Activated CD4-positive, alpha-beta T cell treated with anti-CD3 and anti-CD28 coated beads for 36 hours (primary cell): Measurements from ENCODE around the gene CACNA2D3. TPM values are rescaled to one million over a fixed set of nuclear protein-coding genes. Genes with fewer than 3 reads are reported as not detected.
"Not testable (repeated sequence)": the region's sequence is repeated elsewhere in the genome, so short reads cannot be mapped to it uniquely, and the experiment has no call there.

Experiments used
- ATAC-seq: fragments of 200-7000 bp; cut with Tn5 transposase; one replicate; pipeline ENCODE4 v1.10.0; 2021; ENCODE audit warnings: mild to moderate bottlenecking, moderate library complexity
- CTCF ChIA-PET: fragments of 350-600 bp; sonication (Branson Sonifier 250); formaldehyde crosslinking; loops from one replicate; lab custom pipeline; 2021; ENCODE audit warnings: antibody characterized with exemption; lab: Charles Lee
- POLR2A ChIA-PET: fragments of 350-600 bp; sonication (Branson Sonifier 250); formaldehyde crosslinking; loops from one replicate; lab custom pipeline; 2021; ENCODE audit warnings: antibody characterized with exemption, inconsistent platforms; lab: Charles Lee
- DNase-seq: peaks from one replicate; pipeline ENCODE4 v3.0.0-alpha.2; 2020
- H3K27ac Mint-ChIP-seq: one replicate; pipeline ENCODE4 v1.8.0; 2021; ENCODE audit warnings: mixed read lengths
- H3K27me3 Mint-ChIP-seq: one replicate; pipeline ENCODE4 v1.8.0; 2021; ENCODE audit warnings: mixed read lengths
- H3K36me3 Mint-ChIP-seq: one replicate; pipeline ENCODE4 v1.8.0; 2021; ENCODE audit warnings: low read depth, mixed read lengths
- H3K4me1 Mint-ChIP-seq: one replicate; pipeline ENCODE4 v1.8.0; 2021; ENCODE audit warnings: mixed read lengths
- H3K4me3 Mint-ChIP-seq: one replicate; pipeline ENCODE4 v1.8.0; 2021; ENCODE audit warnings: mild to moderate bottlenecking, moderate library complexity, mixed read lengths
- H3K9me3 Mint-ChIP-seq: one replicate; pipeline ENCODE4 v1.8.0; 2021; ENCODE audit warnings: low read depth, mixed read lengths
- intact Hi-C, 2 experiments: fragments of 100-400 bp; cut with DNase I in 1 of 2; cut with micrococcal nuclease in 1 of 2; formaldehyde crosslinking; loops; one replicate each; pipeline versions ENCODE4 v1.14.2 to v1.15.1; 2022 to 2024; cut with DNase I, micrococcal nuclease
- total RNA-seq, 2 experiments: library from RNA; stranded (reverse); gene quantifications; one replicate each; pipeline ENCODE4 v1.2.3, GENCODE V29; 2021

CACNA2D3 gene
- total RNA-seq, 2 experiments from 2014 or later = not detected

DNA sequence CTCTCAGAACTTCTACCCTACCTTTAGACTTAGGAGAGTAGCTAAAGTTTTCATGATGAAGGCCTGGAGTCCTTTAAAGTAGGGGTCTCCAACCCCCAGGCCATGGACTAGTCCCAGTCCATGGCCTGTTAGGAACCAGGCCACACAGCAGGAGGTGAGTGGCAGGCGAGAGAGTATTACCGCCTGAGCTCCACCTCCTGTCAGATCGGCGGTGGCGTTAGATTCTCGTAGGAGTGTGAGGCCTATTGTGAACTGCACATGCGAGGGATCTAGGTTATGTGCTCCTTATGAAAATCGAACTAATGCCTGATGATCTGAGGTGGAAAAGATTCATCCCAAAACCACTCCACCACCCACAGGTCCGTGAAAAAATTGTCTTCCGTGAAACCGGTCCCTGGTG is 18.3 kb upstream of the CACNA2D3 start:
- Mint-ChIP-seq H3K36me3 (no peaks in the 10 kb centered on the region), H3K9me3 (peaks cover 4% of the 10 kb centered on the region), H3K27me3 (peaks cover under 1% of the 10 kb centered on the region), H3K4me3 (no peak overlapping the region), H3K4me1 (no peaks in the 10 kb centered on the region), H3K27ac (no peak overlapping the region)
- intact Hi-C loops = no loop called here
- ChIA-PET POLR2A (no interaction called here), CTCF (no interaction called here)
- DNase-seq (no peak), ATAC-seq (no peak)

DNA sequence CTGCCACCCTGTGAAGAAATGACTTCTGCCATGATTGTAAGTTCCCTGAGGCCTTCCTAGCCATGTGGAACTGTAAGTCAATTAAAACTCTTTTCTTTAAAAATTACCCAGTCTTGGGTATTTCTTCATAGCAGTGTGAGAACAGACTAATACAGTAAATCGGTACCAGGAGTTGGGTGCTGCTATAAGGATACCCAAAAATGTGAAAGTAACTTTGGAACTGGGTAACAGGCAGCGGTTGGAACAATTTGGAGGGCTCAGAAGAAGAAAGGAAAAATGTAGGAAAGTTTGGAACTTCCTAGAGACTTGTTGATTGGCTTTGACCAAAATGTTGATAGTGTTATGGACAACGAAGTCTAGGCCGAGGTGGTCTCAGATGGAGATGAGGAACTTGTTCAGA is 6.2 kb upstream of the CACNA2D3 start:
- H3K9me3 Mint-ChIP-seq, H3K27ac Mint-ChIP-seq, H3K4me1 Mint-ChIP-seq, POLR2A ChIA-PET, H3K4me3 Mint-ChIP-seq, H3K36me3 Mint-ChIP-seq, CTCF ChIA-PET, intact Hi-C loops, DNase-seq, ATAC-seq: not testable (repeated sequence)
- peaks cover 34% of the 10 kb centered on the region for H3K27me3 Mint-ChIP-seq

DNA sequence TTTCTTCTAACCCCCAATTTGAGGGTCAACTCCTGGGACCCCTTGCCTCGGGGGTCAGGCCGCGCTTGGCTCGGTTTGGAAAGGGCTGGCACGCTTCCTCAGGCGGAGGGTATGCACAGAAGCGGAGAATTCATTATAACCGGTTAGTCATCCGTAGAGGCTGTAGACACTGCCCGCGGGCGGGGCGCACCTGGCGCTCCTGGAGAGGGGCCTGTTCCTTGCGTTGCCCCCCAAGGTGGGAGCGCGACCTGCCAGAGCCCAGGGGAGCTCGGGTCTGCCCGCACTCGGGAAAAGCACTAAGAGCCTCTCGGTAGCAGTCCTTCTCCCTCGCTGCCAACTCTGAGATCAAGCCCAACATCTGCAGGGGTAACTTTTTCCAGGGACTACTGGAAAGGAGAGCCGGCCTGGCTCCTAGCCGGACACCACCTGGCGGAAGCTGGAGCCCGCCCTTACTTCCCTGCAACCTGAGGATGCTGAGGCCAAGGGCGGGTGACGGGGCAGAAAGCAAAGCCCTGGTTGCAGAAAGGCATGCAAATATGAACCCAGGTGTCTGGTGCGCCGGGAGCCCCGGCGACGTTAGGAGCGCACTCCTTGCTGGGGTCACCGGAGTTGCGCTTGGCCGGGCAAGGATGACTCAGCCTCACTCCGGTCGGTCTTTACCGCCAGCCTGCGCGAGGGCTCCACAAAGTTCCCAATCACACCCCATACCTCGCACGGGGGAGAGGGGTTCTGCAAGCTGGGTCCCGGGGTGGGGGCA is 1.5 kb upstream of the CACNA2D3 start:
- no peak overlapping the region for H3K27ac Mint-ChIP-seq
- no peak for ATAC-seq
- peaks cover 3% of the 10 kb centered on the region for H3K4me1 Mint-ChIP-seq
- no peaks in the 10 kb centered on the region for H3K36me3 Mint-ChIP-seq
- DNase-seq = no peak
- H3K27me3 Mint-ChIP-seq = peaks cover 49% of the 10 kb centered on the region
- H3K4me3 Mint-ChIP-seq = no peak overlapping the region
- ChIA-PET CTCF (no interaction called here), POLR2A (no interaction called here)
- H3K9me3 Mint-ChIP-seq = peaks cover 1% of the 10 kb centered on the region
- intact Hi-C loops = no loop called here

DNA sequence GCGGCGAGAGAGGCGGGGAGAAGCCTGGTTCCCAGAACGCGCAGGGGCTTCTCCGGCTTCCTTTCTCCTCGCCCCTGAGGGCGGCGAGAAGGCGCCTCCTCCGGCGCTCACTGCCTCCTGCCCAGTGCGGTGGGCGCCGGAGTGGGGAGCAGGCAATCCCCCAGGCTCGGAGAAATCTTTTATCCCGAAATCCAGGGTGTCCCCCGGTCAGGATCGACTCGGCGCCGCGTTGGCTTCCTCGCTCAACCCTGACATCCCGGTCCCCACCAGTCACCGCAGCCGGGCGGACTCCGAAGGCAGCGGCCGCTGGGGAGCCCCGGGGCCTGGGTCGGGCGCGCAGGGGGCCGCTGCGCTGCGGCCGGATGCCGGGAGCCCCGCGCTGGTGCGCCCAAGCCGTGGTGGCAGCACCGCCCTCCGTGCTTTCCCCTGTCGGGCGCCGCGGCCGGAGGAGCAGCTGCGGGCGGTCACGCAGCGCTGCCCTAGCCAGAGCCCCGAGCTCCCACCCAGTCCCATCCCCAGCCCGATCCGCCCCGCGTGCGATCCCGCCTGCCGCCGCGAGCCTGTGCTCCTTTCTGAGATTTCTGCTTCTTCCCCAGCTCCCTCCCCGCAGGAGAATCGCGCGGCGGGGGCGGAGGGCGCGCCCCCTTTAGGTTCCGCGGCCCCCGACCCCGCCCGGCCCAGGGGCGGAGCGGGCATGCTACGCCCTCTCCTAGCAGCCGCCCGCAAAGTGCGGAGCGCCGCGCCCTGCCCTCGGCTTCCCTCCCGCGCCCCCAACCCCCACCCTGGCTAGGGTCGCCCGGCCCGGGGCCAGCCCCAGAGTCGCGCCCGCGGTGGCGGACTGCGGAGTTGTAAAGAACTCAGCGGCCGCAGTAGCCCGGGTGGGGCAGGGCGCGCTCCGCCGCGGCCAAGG is 683 bp upstream of the CACNA2D3 start:
- no peak overlapping the region for H3K4me3 Mint-ChIP-seq
- peaks cover 3% of the 10 kb centered on the region for H3K4me1 Mint-ChIP-seq
- DNase-seq = no peak
- no peak overlapping the region for H3K27ac Mint-ChIP-seq
- no peak for ATAC-seq
- H3K9me3 Mint-ChIP-seq = no peaks in the 10 kb centered on the region
- ChIA-PET POLR2A (no interaction called here), CTCF (no interaction called here)
- intact Hi-C loops = no loop called here
- no peaks in the 10 kb centered on the region for H3K36me3 Mint-ChIP-seq
- peaks cover 45% of the 10 kb centered on the region for H3K27me3 Mint-ChIP-seq

DNA sequence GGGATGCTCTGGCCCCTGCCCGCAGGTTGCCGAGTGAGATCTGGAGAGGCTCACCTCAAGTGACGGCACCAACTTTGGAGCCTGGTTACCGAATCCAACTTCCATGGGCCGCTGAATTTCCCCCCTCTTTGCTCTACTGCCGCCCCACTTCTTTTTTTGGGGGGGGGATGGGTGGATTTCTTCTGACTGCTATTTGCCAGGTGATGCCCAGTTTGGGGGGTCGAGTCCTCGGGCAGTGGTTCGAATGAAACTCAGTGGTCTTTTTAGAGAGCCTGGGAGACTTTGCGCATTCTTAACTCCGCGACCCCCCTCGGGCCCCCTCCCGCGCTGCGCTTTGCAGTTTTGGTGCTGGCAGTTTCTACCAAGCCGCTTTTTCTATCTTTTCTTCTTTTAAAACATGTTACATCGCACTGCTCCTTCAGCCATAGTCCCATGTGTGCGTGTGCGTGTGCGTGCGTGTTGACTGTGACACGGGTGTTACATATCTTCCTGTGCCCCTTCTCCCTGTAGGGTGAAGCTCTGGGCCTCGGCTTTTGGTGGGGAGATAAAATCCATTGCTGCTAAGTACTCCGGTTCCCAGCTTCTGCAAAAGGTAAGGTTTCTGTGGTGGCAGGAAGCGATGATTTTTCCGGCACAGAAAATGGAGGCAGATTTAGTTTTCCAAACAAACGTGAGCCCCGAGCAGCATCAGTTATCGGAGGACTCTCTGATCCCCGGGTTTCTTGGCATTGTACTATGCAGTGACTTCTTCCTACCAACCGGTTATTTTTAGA is 837 bp downstream of the CACNA2D3 start:
- ChIA-PET POLR2A (no interaction called here), CTCF (no interaction called here)
- intact Hi-C loops = no loop called here
- H3K36me3 Mint-ChIP-seq = no peaks in the 10 kb centered on the region
- DNase-seq = no peak
- peaks cover 3% of the 10 kb centered on the region for H3K4me1 Mint-ChIP-seq
- ATAC-seq = no peak
- H3K9me3 Mint-ChIP-seq = no peaks in the 10 kb centered on the region
- no peak overlapping the region for H3K4me3 Mint-ChIP-seq
- H3K27ac Mint-ChIP-seq = no peak overlapping the region
- H3K27me3 Mint-ChIP-seq = peaks cover 44% of the 10 kb centered on the region

DNA sequence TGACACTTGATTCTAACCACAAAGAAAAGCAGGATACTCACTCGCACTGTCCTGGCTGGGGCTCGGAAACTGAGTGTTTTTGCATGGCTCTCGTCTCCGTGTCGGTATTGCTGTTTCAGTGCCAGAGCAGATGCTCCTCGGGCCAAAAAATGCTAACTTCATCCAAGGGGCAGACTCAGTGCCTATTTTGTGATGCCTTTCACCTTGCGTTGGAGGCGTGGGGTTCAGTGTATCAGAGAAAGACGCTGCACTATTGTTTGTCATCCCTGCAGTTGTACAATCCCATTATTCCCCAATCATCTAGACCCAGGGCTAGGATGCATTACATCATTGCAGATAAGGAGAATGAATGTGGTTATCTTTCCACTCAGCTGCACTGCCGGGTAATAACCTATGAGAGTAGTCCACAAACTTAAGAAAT is 1.4 kb downstream of the CACNA2D3 start:
- ChIA-PET CTCF (no interaction called here), POLR2A (no interaction called here)
- Mint-ChIP-seq H3K27me3 (peaks cover 46% of the 10 kb centered on the region), H3K36me3 (no peaks in the 10 kb centered on the region), H3K4me3 (no peak overlapping the region), H3K27ac (no peak overlapping the region), H3K9me3 (no peaks in the 10 kb centered on the region), H3K4me1 (peaks cover 3% of the 10 kb centered on the region)
- intact Hi-C loops = no loop called here
- DNase-seq = no peak
- ATAC-seq = no peak

DNA sequence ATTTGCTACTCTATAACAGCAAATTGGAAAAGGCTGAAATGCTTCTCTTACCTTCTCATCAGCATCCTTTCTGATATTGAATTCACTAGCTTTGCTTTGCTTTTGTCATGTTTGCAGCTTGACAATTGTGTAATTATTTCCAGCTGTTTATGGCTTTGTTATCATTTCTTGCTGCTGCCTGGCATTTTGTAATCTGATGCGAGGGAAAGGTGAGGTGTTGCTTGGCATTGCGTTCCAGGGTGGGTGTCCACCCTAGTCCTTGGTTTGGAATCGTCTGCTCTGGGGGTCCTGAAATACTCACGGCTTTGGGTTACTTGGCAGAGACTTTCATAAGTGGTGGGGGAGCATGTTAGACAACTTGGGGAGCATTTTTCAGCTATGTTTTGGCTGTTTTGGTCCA is 2.9 kb downstream of the CACNA2D3 start:
- no peak for DNase-seq
- Mint-ChIP-seq H3K27ac (no peak overlapping the region), H3K4me1 (peaks cover 3% of the 10 kb centered on the region), H3K4me3 (no peak overlapping the region), H3K27me3 (peaks cover 36% of the 10 kb centered on the region), H3K9me3 (no peaks in the 10 kb centered on the region), H3K36me3 (no peaks in the 10 kb centered on the region)
- no peak for ATAC-seq
- CTCF ChIA-PET = no interaction called here
- POLR2A ChIA-PET = no interaction called here
- intact Hi-C loops = no loop called here

DNA sequence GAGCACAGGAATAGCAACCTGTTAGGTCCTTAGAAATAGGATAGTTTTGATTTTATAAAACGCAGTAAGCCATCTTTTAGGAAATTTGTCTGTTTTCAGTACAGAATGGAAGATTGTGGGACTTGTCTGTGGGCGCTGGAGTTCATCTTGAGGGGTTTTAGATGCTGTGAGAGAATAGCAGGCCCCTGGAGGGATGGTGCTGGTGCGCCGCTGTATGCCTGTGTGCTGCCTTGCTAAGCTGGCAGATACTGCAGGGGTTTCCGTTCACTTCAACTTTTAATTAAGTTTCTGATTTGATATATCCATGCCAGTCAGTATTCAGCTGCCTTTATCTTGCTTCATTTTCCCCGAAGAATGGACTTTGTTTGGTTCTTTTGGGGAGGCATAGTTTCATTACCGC is 4.2 kb downstream of the CACNA2D3 start:
- H3K9me3 Mint-ChIP-seq = no peaks in the 10 kb centered on the region
- H3K27me3 Mint-ChIP-seq = peaks cover 31% of the 10 kb centered on the region
- DNase-seq (no peak), ATAC-seq (no peak)
- H3K4me3 Mint-ChIP-seq = no peak overlapping the region
- H3K27ac Mint-ChIP-seq = no peak overlapping the region
- peaks cover 3% of the 10 kb centered on the region for H3K4me1 Mint-ChIP-seq
- CTCF ChIA-PET = no interaction called here
- POLR2A ChIA-PET = no interaction called here
- no peaks in the 10 kb centered on the region for H3K36me3 Mint-ChIP-seq
- intact Hi-C loops = no loop called here

DNA sequence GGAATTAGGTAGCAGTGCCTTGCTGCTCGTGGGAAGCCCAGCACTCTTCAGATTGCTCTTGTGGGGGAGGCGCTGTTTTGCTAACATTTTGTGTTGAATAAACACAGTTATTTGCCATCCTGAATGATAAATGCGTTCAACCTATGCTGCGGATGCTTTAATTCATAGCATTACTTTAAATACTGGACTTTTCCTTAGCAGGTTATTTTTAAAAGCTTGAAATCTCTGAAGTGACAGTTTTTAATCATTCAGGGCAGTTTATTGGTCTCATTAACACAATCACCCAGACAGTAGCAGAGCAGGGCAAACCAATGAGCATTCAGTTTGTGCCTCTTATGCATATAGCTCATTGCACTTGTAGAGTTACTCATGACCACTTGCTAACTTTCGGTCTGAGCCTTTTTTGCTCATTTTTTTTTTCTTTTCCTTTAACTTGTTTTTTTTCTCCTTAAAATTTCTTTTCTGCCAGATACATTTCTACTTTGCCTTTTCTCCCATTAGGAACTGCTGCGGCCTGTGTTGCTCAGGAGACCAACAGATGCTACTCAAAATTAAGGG is 5.2 kb downstream of the CACNA2D3 start:
- no peak for ATAC-seq
- ChIA-PET CTCF (interaction anchor here (0.6 kb wide), 1 partner anchor 502 kb away, joined by 4 read pairs; no protein-coding TSS in a partner anchor), POLR2A (no interaction called here)
- H3K4me3 Mint-ChIP-seq = no peak overlapping the region
- no peak overlapping the region for H3K27ac Mint-ChIP-seq
- no peaks in the 10 kb centered on the region for H3K36me3 Mint-ChIP-seq
- DNase-seq = no peak
- peaks cover 3% of the 10 kb centered on the region for H3K4me1 Mint-ChIP-seq
- H3K9me3 Mint-ChIP-seq = no peaks in the 10 kb centered on the region
- intact Hi-C loops = no loop called here
- peaks cover 33% of the 10 kb centered on the region for H3K27me3 Mint-ChIP-seq

DNA sequence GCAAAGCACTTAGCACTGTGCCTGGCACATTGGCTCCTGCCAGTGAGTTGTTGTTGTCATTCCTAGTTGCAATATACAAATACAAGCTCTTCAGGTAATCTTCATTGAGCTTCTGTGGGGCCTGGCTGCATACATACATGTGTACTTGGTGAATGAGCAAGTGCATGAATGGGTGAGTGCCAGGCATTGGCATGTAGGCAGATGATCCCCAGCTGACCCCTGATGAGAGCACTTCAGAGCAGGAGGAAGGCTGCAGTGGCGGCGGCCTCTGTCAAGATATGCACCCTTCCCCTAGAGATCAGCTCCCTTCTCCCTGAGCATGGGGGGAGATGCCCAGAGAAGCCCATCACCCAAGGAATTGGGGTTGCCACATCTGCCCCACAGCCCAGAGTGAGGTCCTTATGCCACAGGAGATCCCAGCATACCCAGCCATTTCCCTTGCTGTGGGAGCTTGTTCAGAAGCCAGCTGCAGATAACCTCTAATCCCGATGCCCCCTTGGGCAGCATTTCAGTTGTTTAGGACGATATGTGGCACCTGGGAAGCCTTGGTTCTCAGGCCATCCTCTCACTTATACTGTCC is 8.8 kb downstream of the CACNA2D3 start:
- no peak overlapping the region for H3K4me3 Mint-ChIP-seq
- no peak overlapping the region for H3K27ac Mint-ChIP-seq
- peaks cover 10% of the 10 kb centered on the region for H3K27me3 Mint-ChIP-seq
- intact Hi-C loops = no loop called here
- no peaks in the 10 kb centered on the region for H3K4me1 Mint-ChIP-seq
- ATAC-seq = no peak
- ChIA-PET POLR2A (no interaction called here), CTCF (no interaction called here)
- no peaks in the 10 kb centered on the region for H3K36me3 Mint-ChIP-seq
- no peaks in the 10 kb centered on the region for H3K9me3 Mint-ChIP-seq
- no peak for DNase-seq

DNA sequence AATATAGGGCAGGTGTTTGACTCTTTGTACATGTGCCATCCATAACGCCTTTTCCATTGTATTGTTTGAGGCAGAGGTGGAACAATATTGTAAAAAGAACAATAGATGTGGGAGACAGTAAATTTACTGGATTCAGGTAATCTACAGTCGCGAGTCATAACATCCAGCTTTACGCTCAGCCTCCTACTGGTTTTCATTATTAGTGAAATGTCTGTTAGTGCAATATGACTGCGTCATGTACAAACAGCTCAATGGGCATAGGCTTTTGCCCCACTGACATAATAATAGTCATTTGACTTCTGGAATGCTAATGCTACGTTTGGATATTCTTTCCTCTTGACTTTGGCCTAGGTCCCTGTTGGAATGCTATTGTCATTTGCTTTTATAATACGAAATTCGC is 9.5 kb downstream of the CACNA2D3 start:
- H3K27me3 Mint-ChIP-seq = peaks cover 6% of the 10 kb centered on the region
- H3K36me3 Mint-ChIP-seq = no peaks in the 10 kb centered on the region
- no peak for ATAC-seq
- H3K4me3 Mint-ChIP-seq = no peak overlapping the region
- DNase-seq = no peak
- POLR2A ChIA-PET = no interaction called here
- no peaks in the 10 kb centered on the region for H3K9me3 Mint-ChIP-seq
- CTCF ChIA-PET = no interaction called here
- no peak overlapping the region for H3K27ac Mint-ChIP-seq
- no peaks in the 10 kb centered on the region for H3K4me1 Mint-ChIP-seq
- intact Hi-C loops = no loop called here
